KMS-11 (cell line): ENCODE results near the gene ZNF678.

Source experiments
- H2AFZ ChIP-seq: fragments of 200-600 bp; sonication (generic); 2 replicates; pipeline ENCODE4 v1.6.1; 2016; ENCODE audit warnings: antibody characterized with exemption, mixed run types, low read depth
- H3K27ac ChIP-seq: fragments of 200-600 bp; sonication (generic); 2 replicates; pipeline ENCODE4 v1.6.1; 2016; ENCODE audit warnings: mild to moderate bottlenecking, mixed run types
- H3K27me3 ChIP-seq: fragments of 200-600 bp; sonication (generic); 2 replicates; pipeline ENCODE4 v1.6.1; 2017; ENCODE audit warnings: mild to moderate bottlenecking, low read depth, mixed run types, moderate library complexity; ENCODE audit not compliant: insufficient read depth
- H3K36me3 ChIP-seq: fragments of 200-600 bp; sonication (generic); 2 replicates; pipeline ENCODE4 v1.6.1; 2017; ENCODE audit warnings: mild to moderate bottlenecking, mixed run types; ENCODE audit not compliant: insufficient read depth
- H3K4me1 ChIP-seq: fragments of 200-600 bp; sonication (generic); 2 replicates; pipeline ENCODE4 v1.6.1; 2016; ENCODE audit warnings: mild to moderate bottlenecking, low read depth, mixed run types; ENCODE audit not compliant: poor library complexity, severe bottlenecking
- H3K4me2 ChIP-seq: fragments of 200-600 bp; sonication (generic); 2 replicates; pipeline ENCODE4 v1.7.0; 2016; ENCODE audit warnings: mild to moderate bottlenecking, mixed run types
- H3K4me3 ChIP-seq: fragments of 200-600 bp; sonication (generic); IDR thresholded peaks from 2 replicates; pipeline ENCODE4 v1.6.1; 2017; ENCODE audit warnings: low read depth, low read length, mixed read lengths; ENCODE audit not compliant: insufficient read depth
- H3K79me2 ChIP-seq: fragments of 200-600 bp; sonication (generic); 2 replicates; pipeline ENCODE4 v1.6.1; 2016; ENCODE audit warnings: low read depth, mixed run types; ENCODE audit not compliant: insufficient read depth
- H3K9ac ChIP-seq: fragments of 200-600 bp; sonication (generic); 2 replicates; pipeline ENCODE4 v1.6.1; 2016; ENCODE audit warnings: mild to moderate bottlenecking, mixed run types
- H4K20me1 ChIP-seq: fragments of 200-600 bp; sonication (generic); 2 replicates; pipeline ENCODE4 v1.6.1; 2016; ENCODE audit warnings: mild to moderate bottlenecking, mixed run types; ENCODE audit not compliant: insufficient read depth
- TF ChIP-seq, protein P1 (sequence below): fragments of 200-600 bp; sonication (generic); conservative IDR thresholded peaks from 2 replicates; pipeline ENCODE4 v1.6.1; 2017; ENCODE audit warnings: low read depth, mild to moderate bottlenecking, antibody characterized with exemption, low read length, moderate library complexity, mixed read lengths

ZNF678 gene

DNA sequence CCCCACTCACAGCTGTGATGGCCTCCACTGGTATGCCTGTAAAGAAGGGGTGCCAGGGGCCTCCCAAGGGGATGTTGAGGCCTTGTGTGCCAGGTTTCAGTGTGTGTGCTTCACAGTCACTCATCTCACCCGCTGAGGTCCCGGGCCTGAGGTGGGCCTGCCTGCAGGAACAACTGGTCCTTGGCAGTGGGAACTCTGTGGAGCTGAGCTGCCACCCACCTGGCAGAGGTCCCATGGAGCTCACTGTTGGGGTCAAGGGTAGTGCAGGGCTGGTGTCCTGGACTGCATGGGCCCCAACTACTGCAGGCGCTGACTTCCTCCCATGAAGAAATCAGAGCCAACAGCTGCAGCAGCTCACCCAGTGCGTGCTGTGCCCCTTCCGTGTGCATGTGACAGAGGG lies 17.3 kb upstream of the ZNF678 start:
- Histone ChIP-seq H2AFZ (no peak overlapping the region), H3K27me3 (no peaks in the 10 kb centered on the region), H3K4me3 (no peak overlapping the region), H3K4me2 (no peak overlapping the region), H4K20me1 (no peaks in the 10 kb centered on the region), H3K79me2 (no peaks in the 10 kb centered on the region), H3K27ac (no peak overlapping the region), H3K4me1 (peaks cover 4% of the 10 kb centered on the region), H3K36me3 (no peaks in the 10 kb centered on the region), H3K9ac (no peak overlapping the region)
- TF ChIP-seq, protein P1, sequence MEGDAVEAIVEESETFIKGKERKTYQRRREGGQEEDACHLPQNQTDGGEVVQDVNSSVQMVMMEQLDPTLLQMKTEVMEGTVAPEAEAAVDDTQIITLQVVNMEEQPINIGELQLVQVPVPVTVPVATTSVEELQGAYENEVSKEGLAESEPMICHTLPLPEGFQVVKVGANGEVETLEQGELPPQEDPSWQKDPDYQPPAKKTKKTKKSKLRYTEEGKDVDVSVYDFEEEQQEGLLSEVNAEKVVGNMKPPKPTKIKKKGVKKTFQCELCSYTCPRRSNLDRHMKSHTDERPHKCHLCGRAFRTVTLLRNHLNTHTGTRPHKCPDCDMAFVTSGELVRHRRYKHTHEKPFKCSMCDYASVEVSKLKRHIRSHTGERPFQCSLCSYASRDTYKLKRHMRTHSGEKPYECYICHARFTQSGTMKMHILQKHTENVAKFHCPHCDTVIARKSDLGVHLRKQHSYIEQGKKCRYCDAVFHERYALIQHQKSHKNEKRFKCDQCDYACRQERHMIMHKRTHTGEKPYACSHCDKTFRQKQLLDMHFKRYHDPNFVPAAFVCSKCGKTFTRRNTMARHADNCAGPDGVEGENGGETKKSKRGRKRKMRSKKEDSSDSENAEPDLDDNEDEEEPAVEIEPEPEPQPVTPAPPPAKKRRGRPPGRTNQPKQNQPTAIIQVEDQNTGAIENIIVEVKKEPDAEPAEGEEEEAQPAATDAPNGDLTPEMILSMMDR, result no peak

DNA sequence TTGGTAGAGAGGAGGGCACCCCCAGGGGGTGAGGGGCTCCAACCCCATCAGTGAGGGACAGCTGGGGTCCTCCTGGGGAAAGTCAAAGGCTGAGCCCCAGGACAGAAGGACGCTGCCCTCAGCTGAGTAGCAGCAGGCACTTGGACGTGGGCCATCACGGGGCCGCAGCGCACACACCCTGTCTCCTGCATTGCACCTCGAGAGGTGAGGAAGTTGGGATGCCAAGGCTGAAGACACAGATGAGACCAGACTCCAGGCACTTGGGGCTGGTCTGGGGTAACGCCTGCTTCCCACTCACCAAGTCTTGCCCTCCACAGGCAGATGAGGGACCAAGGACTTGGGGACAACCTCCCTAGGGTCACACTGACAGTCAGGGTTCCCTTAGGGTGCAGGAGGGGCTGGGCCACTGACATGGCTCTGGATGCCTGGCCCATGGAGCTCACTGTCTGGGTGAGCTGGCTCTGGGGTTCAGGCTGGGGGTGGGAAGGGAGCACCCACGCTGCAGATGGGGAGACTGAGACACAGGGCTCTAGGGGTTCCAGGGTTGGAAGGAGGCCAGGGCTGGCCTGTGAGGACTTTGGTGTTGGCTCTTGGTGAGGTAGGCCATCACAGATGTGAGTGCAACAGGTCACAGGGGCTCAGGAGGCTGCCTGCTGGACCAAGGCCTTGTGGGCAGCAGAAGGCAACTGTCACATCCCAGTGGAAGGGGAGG lies 16.6 kb upstream of the ZNF678 start:
- Histone ChIP-seq H3K4me2 (no peak overlapping the region), H2AFZ (no peak overlapping the region), H3K4me1 (peaks cover 4% of the 10 kb centered on the region)

DNA sequence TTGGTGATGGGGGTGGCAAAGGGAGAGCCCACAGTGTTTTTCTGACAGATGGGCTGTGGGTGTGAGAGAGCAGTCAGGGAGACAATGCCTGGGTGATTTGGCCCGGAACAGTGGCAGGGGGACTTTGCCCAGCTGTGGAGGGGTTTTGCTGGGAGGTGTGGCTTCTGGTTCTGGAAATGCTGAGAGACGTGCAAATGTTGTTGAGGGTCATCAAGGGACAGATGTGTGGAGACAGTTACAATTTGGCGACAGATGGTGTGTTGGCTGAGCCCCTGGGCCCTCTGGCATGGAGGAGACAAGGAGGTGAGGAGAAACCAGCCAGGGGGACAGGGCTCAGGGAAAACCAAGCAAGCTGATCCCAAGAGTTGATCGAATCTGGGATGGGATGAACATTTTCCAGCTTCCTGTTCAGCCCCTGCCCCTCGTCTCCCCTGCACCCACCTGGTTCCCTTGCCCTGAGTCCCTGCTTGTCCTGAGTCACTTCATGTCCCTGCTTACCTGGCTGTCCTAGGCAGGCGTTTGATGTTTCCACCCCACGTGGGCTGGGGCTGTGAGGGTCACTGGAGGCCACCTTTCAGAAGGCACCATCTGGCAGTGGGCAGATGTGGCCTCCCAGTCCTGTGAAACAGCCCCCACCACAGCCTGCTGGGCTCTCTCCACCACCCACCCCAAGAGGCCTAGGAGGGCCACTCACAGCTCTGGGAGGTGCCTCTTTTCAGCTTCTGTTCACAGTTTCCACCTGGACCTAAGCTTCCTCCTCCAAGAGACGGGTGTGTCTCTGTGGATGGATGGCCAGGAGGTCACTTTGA lies 15.8 kb upstream of the ZNF678 start:
- Histone ChIP-seq H3K4me3 (no peak overlapping the region), H3K36me3 (no peaks in the 10 kb centered on the region), H3K4me2 (no peak overlapping the region), H3K27me3 (no peaks in the 10 kb centered on the region), H4K20me1 (no peaks in the 10 kb centered on the region), H3K9ac (no peak overlapping the region), H3K4me1 (peaks cover 4% of the 10 kb centered on the region), H2AFZ (no peak overlapping the region), H3K27ac (no peak overlapping the region), H3K79me2 (no peaks in the 10 kb centered on the region)
- TF ChIP-seq, protein P1, result no peak

More for the DNA sequence above, 16.6 kb upstream of the ZNF678 start:
- H3K36me3 ChIP-seq, result no peaks in the 10 kb centered on the region
- H3K27ac ChIP-seq, result no peak overlapping the region
- no peak overlapping the region for H3K9ac ChIP-seq
- TF ChIP-seq, protein P1, result no peak
- no peaks in the 10 kb centered on the region for H3K79me2 ChIP-seq
- H3K27me3 ChIP-seq, result no peaks in the 10 kb centered on the region
- H4K20me1 ChIP-seq, result no peaks in the 10 kb centered on the region
- no peak overlapping the region for H3K4me3 ChIP-seq

DNA sequence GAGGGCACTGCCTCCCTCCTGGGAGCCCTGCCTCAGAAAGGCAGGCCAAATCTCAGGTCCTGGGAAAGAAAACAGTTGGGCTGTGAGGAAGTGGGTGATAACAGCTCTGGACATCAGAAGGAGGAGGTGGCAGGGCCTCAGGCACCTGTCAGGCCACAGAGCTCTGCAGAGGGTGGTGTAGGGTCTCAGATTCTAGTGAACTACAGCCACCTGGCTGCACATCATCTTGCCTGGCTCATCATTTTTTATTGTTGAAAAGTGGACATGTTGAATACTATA lies 15.3 kb upstream of the ZNF678 start:
- TF ChIP-seq, protein P1, result no peak
- no peaks in the 10 kb centered on the region for H3K4me1 ChIP-seq
- H3K27me3 ChIP-seq, result no peaks in the 10 kb centered on the region
- H3K27ac ChIP-seq, result no peak overlapping the region
- no peaks in the 10 kb centered on the region for H3K79me2 ChIP-seq
- no peak overlapping the region for H3K4me3 ChIP-seq
- H3K36me3 ChIP-seq, result no peaks in the 10 kb centered on the region
- H2AFZ ChIP-seq, result no peak overlapping the region
- no peaks in the 10 kb centered on the region for H4K20me1 ChIP-seq
- no peak overlapping the region for H3K4me2 ChIP-seq
- H3K9ac ChIP-seq, result no peak overlapping the region
